ENCODE data around the gene ASAH2.

Gene ASAH2

DNA sequence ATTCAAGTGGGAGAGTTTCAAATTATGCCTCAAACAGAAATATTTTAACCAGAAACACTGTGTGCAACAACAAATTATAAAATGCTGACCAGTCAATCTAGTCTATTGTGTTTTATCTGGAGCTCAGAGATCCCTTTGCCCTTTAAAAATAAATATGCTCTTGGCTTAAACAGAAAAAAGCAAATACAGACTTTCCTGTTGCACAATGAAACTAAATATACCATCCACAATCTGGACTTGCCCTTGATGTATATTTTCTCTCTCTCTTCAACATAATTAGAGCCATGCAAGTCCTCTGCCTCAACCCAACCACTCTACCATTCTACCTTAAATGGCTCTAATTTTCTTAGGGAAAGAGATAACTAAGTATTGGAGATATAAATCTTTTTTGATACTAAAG is 34.9 kb downstream of the ASAH2 start:
- no peak for DNase-seq (ENCODE audit: extremely low read depth, insufficient read length)
- no peak overlapping the region for H3K4me3 ChIP-seq (replicated peaks; ENCODE audit: low read depth, low read length)
- H3K27me3 ChIP-seq (replicated peaks; ENCODE audit: control insufficient read depth, insufficient read depth, low read length), result no peaks in the 10 kb centered on the region
- no peak for TF ChIP-seq CTCF (IDR thresholded peaks at IDR 0.05; ENCODE audit: insufficient read depth, low read length, poor library complexity, severe bottlenecking)
- no peaks in the 10 kb centered on the region for H3K36me3 ChIP-seq (ENCODE audit: control insufficient read depth, insufficient read depth, low read length)

DNA sequence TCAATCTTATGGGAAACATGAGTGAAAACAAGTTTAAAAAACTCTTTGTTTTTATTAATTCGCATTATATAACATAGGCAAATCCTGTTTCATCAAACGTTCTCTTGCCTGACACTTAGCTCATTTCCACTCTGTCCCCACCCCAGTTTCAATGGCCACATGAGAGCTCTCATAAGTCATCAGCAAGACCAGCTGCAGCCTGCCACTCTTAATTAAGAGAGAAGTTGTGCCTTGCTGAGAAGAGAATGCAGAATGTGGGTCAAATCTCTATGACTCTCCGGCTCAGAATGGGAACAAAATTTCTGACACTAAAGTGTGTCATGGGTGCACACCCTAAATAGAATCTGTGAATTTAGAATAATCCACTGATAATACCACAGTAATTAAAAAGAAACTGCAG is 39.6 kb downstream of the ASAH2 start:
- H3K27me3 ChIP-seq (replicated peaks; ENCODE audit: control insufficient read depth, insufficient read depth, low read length), result no peaks in the 10 kb centered on the region
- no peak for TF ChIP-seq CTCF (IDR thresholded peaks at IDR 0.05; ENCODE audit: insufficient read depth, low read length, poor library complexity, severe bottlenecking)
- DNase-seq (ENCODE audit: extremely low read depth, insufficient read length), result no peak

DNA sequence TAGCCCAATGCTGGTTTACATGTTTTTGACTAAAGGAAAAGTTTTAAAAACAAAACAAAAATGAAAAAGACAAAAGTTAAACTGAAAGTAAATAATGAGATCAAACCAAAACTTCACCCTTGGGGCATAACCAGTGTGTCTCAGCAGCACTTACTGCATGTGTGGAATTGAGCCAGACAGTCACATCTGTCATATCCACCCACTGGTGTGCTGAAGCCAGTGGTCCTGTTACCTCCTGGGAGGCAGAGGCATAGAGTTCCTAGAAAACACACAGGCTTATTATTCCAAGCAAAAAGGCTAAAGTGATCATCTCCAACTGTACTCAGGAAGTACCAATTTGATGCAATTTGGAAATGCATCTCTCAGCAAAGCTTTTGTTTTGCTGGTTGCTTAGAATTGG is 40.4 kb downstream of the ASAH2 start:
- Histone ChIP-seq H3K4me3 (replicated peaks; ENCODE audit: low read depth, low read length) (no peak overlapping the region), H3K27me3 (replicated peaks; ENCODE audit: control insufficient read depth, insufficient read depth, low read length) (no peaks in the 10 kb centered on the region), H3K36me3 (ENCODE audit: control insufficient read depth, insufficient read depth, low read length) (no peaks in the 10 kb centered on the region)
- TF ChIP-seq CTCF (IDR thresholded peaks at IDR 0.05; ENCODE audit: insufficient read depth, low read length, poor library complexity, severe bottlenecking), result no peak
- no peak for DNase-seq (ENCODE audit: extremely low read depth, insufficient read length)

More for the DNA sequence above, 39.6 kb downstream of the ASAH2 start:
- Histone ChIP-seq H3K36me3 (ENCODE audit: control insufficient read depth, insufficient read depth, low read length) (no peaks in the 10 kb centered on the region), H3K4me3 (replicated peaks; ENCODE audit: low read depth, low read length) (no peak overlapping the region)
